ENCODE measurements around the gene CYP2W1.

CYP2W1 gene

GRCh38 chr7:966291-967069 is 16.5 kb upstream of the CYP2W1 start:
- H3K4me3 ChIP-seq (ENCODE audit: low read depth, low read length), result no peak overlapping the region
- TF ChIP-seq, protein P1, sequence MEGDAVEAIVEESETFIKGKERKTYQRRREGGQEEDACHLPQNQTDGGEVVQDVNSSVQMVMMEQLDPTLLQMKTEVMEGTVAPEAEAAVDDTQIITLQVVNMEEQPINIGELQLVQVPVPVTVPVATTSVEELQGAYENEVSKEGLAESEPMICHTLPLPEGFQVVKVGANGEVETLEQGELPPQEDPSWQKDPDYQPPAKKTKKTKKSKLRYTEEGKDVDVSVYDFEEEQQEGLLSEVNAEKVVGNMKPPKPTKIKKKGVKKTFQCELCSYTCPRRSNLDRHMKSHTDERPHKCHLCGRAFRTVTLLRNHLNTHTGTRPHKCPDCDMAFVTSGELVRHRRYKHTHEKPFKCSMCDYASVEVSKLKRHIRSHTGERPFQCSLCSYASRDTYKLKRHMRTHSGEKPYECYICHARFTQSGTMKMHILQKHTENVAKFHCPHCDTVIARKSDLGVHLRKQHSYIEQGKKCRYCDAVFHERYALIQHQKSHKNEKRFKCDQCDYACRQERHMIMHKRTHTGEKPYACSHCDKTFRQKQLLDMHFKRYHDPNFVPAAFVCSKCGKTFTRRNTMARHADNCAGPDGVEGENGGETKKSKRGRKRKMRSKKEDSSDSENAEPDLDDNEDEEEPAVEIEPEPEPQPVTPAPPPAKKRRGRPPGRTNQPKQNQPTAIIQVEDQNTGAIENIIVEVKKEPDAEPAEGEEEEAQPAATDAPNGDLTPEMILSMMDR (IDR thresholded peaks at IDR 0.05; ENCODE audit: borderline replicate concordance, insufficient read depth, low read depth, low read length), result no peak

GRCh38 chr7:967361-968082 is 15.5 kb upstream of the CYP2W1 start:
- H3K4me3 ChIP-seq (ENCODE audit: low read depth, low read length), result no peak overlapping the region
- TF ChIP-seq, protein P1 (IDR thresholded peaks at IDR 0.05; ENCODE audit: borderline replicate concordance, insufficient read depth, low read depth, low read length), result no peak

DNA sequence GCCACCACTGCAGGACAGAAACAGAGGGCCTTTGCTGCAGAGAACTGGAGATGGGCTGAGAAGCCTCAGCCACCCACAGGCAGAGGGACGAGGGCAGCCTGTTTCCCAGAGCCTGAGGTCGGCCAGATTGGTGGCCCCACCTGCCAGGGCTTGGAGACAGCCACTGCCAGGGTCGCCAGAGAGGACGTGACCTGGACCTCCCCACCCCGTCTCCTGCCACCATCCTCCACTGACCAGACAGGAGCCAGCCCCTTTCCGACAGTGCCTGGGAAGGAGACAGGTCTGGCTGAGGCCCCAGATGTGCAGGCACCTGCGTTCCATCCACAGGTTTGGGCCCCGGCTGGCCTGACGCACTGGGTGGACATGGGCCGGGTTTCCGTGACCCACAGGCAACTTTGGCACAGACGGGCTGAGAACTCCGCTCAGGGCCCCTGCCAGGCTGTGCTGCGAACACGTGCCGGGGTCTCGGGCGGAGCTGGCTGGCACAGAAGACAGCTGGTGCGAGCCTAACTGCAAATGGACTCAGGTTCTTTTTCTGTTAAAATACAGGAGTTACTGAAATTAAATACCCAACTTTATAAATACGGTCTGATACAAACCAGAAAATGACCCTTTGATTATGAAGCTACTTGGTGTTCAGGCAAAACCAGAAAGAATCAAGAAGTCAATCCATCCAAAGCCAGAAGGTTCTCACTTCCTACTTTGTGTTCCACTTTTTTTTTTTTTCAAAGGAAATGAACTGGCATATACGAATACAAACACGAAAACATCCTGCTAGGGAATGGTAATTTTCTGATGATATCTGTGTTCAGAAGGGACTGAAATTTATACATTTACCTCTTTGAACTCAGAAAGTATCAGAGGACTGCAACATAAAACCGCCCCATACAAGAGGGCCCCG is 14.5 kb upstream of the CYP2W1 start:
- TF ChIP-seq, protein P1 (IDR thresholded peaks at IDR 0.05; ENCODE audit: borderline replicate concordance, insufficient read depth, low read depth, low read length), result no peak

GRCh38 chr7:969403-969802 is 13.6 kb upstream of the CYP2W1 start:
- H3K4me3 ChIP-seq (ENCODE audit: low read depth, low read length), result no peak overlapping the region
- TF ChIP-seq, protein P1 (IDR thresholded peaks at IDR 0.05; ENCODE audit: borderline replicate concordance, insufficient read depth, low read depth, low read length), result no peak

More for the DNA sequence above, 14.5 kb upstream of the CYP2W1 start:
- H3K4me3 ChIP-seq (ENCODE audit: low read depth, low read length), result no peak overlapping the region

GRCh38 chr7:970744-971143 is 12.2 kb upstream of the CYP2W1 start:
- TF ChIP-seq, protein P1 (IDR thresholded peaks at IDR 0.05; ENCODE audit: borderline replicate concordance, insufficient read depth, low read depth, low read length), result no peak
- no peak overlapping the region for H3K4me3 ChIP-seq (ENCODE audit: low read depth, low read length)

DNA sequence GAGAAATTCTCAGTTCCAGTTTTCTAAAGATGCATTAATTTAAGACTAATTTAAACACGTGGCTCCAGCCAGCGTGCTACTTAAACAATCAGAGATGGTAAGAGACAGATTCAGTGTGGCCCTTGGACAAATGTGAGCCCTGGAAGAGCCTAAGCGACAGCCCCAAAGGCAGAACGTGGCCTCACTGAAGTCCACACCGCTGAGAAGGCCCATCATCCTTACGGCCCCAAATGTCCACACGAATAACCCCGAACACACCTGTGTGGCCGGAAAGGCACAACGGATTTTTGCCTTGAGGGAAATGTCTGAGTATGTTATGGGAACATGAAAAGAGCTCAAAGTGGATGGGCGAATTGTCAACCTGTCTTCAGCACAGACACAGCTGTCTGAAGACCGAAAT is 10.9 kb upstream of the CYP2W1 start:
- H3K4me3 ChIP-seq (ENCODE audit: low read depth, low read length), result no peak overlapping the region
- TF ChIP-seq, protein P1 (IDR thresholded peaks at IDR 0.05; ENCODE audit: borderline replicate concordance, insufficient read depth, low read depth, low read length), result no peak
